GM21723 (cell line): ENCODE results near the gene SF3B3.

ENCODE experiments used
- ATAC-seq: cut with Tn5 transposase; IDR thresholded peaks from one replicate; pipeline ENCODE4 v1.9.1; 2021; ENCODE audit warnings: mild to moderate bottlenecking, moderate library complexity; ENCODE audit not compliant: unreplicated experiment

The SF3B3 gene

GRCh38 chr16:70563636-70564035 lies 40.0 kb downstream of the SF3B3 start:
- ATAC-seq, result no peak

DNA sequence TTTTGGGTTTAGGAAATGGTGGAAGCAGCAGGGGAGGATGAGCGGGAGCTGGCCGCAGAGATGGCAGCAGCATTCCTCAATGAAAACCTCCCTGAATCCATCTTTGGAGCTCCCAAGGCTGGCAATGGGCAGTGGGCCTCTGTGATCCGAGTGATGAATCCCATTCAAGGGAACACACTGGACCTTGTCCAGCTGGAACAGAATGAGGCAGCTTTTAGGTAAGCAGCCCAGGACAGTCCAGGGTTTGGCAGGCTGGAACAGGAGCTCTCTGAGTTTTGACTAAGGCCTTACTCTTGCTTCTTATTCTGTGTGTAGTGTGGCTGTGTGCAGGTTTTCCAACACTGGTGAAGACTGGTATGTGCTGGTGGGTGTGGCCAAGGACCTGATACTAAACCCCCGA lies 41.4 kb downstream of the SF3B3 start:
- ATAC-seq, result no peak

GRCh38 chr16:70568601-70569237 lies 45.1 kb downstream of the SF3B3 start:
- ATAC-seq, result no peak

- no peak for ATAC-seq
Measured at GRCh38 chr16:70569752-70570151, 46.1 kb downstream of the SF3B3 start.

DNA sequence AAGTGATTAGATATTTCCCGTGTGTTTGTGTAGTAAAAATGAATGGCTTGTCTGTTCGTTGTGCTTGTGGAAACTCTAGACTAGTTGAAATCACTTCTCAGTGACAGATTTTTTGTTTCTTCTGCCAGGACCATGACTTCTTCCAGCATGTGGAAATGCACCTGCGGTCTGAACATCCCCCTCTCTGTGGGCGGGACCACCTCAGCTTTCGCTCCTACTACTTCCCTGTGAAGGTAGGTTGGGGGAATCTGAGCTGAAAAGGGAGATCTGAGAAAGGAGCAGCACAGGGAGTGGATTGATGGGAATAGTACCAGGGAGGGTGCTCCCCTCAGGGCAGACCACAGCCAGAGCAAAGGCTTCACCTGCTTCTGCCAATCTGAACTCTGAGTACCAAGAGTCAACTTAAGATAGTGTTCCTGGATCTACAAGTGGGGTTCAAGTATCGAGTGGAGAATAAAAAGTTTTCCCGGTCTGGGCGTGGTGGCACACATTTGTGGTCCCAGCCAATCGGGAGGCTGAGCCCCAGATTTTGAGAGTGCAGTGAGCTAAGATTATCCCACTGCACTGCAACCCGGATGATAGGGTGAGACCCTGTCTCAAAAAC lies 47.5 kb downstream of the SF3B3 start:
- ATAC-seq, result no peak

DNA sequence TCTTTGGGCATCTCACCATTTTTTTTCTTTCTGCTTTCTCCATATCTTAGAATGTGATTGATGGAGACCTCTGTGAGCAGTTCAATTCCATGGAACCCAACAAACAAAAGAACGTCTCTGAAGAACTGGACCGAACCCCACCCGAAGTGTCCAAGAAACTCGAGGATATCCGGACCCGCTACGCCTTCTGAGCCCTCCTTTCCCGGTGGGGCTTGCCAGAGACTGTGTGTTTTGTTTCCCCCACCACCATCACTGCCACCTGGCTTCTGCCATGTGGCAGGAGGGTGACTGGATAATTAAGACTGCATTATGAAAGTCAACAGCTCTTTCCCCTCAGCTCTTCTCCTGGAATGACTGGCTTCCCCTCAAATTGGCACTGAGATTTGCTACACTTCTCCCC lies 48.0 kb downstream of the SF3B3 start:
- ATAC-seq, result no peak

- ATAC-seq, result no peak
Measured at GRCh38 chr16:70572050-70572925, 48.7 kb downstream of the SF3B3 start.

- no peak for ATAC-seq
Measured at GRCh38 chr16:70572926-70573270, 49.3 kb downstream of the SF3B3 start.

DNA sequence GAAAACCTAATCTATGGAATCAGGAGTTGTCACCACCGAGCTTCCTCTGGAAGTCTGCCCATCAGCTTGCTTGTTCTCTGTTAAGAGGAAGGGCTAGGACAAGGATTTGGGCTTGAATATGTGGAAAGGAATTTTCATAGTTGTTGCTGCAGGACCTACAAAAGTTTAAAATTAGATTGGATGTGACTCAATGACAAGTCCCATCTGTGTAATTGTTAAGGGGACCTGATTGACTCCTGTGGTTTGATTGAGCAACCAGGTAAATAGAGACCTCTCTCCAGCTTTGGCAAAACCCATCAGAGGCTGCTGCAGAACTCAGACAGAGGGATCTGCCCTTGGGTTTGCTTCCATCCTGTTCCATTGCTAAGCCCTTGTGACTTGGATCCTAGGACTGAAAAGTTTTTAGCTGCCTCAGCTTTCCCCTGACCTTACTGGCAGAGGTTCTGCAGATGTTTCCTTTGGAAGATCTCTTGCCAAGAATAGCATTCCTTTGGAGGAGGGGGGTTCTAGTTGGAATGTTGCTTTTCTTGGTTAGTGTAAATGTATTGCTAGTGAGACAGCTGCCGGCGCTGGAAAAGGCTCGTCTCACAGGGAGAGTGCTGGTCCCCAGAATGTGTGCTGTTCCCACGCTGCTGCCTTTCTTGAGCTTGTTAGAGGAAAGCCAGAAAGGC lies 50.0 kb downstream of the SF3B3 start:
- no peak for ATAC-seq

DNA sequence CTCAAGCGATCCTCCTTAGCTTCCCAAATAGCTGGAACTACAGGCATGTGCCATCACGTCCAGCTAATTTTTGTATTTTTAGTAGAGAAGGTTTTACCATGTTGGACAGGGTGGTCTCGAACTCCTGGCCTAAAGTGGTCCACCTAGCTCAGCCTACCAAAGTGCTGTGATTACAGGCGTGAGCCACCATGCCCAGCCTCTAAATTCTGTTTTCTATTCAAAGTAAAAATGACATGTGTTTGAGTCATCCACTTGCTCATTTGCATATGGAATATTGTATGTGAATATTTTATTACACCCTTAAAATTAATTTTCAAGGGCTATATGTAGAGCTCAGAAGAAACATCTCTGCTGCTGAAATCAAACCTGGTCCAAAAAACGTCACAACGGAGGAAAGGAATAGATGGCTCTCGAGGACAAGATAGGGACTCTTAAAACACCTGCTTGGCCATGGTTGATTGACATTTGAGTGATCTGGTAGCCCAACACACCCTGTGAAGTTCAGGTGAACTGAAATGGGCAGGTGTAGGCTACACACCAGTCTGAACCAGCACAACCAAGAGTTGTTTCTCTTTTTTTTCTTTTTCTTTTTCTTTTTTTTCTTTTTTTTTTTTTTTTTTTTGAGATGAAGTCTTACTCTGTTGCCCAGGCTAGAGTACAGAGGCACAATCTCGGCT lies 51.1 kb downstream of the SF3B3 start:
- no peak for ATAC-seq

DNA sequence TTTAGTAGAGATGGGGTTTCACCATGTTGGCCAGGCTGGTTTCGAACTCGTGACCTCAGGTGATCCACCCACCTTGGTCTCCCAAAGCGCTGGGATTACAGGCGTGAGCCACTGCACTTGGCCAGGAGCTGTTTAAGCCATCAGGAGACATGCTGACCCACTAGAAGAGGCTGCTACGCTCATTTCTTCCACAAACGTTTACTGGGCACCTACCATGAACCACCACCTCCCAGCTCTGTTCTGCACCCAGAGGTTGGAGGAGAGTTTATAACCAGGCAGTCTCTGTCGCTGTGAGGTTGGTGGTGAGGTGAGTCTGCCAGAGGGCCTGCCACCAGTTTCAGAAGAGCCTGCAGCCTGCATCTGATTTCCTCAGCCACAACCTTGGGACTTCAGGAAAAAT lies 51.8 kb downstream of the SF3B3 start:
- ATAC-seq, result no peak

DNA sequence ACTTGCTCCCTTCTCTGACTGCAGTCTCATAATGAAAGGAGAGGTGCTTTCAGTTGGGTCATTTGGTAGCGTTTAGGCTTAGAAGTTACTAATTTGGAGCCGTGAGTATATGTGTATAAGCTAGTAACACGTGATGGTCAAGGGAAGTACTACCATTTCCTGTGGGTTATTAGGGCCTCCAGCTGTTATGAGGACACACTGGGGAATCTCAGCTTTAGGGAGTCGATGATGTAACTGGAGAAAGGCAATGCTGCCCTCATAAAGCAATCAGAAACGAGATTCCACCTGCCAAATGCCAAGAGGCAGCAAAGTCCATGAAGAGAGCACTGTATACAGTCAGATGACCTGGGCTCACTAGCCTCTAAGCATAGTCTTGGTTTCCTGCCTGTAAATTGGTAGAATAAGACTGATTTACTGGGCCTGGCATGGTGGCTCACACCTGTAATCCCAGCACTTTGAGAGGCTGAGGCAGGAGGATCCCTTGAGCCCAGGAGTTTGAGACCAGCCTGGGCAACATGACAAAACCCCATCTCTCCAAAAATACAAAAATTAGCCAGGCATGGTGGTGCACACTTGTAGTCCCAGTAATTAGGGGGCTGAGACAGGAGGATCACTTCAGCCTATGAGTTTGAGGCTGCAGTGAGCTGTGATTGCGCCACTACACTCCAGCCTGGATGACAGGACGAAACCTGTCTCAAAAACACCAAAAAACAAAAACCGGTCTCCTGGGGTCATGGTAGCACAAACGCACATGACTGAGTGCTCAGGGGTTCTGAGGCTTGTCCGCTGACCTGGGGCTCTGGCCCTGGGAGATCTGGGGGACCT lies 53.0 kb downstream of the SF3B3 start:
- peak; percentile 84 for ATAC-seq

DNA sequence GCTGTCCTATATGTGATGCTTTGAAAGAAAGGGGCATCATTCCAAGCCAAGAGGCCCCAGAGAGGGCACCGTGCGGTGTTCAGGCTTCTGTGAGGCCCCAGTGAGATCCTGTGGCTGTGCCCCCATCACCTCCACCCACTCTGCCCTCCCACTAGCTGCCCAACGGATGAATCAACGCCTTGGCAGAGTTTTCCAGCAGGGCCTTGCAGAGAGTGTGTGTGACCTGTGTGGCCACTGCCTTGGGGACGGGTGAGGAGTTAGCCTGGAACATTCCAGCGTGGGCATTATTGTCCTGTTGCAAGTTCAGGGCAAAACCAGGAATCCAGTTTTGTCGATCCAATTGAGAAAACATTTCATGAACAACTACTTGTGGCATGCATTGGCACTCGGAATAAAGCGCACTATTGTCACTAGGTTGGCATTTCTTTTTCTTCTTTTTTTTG lies 53.7 kb downstream of the SF3B3 start:
- no peak for ATAC-seq

DNA sequence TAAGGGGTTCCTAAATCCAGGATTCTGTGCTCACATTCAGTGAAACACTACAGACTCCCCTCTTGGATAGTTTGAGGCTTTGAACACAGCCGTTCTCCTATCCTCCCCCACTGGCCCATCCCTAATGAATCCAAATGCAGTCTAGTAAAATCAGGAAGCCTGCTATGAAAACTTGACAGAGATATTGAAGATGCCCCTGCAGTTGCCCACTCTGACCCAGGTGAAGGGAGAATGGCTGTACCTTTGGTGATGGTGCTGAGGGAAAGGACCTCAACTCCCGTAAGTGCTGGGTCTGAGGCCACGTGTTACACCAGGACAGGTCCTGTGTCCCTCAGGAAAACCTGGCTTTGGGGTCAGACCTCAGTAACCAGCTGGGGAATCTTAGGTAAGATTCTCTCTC lies 54.4 kb downstream of the SF3B3 start:
- ATAC-seq, result no peak

GRCh38 chr16:70579248-70579647 lies 55.6 kb downstream of the SF3B3 start:
- ATAC-seq, result no peak

DNA sequence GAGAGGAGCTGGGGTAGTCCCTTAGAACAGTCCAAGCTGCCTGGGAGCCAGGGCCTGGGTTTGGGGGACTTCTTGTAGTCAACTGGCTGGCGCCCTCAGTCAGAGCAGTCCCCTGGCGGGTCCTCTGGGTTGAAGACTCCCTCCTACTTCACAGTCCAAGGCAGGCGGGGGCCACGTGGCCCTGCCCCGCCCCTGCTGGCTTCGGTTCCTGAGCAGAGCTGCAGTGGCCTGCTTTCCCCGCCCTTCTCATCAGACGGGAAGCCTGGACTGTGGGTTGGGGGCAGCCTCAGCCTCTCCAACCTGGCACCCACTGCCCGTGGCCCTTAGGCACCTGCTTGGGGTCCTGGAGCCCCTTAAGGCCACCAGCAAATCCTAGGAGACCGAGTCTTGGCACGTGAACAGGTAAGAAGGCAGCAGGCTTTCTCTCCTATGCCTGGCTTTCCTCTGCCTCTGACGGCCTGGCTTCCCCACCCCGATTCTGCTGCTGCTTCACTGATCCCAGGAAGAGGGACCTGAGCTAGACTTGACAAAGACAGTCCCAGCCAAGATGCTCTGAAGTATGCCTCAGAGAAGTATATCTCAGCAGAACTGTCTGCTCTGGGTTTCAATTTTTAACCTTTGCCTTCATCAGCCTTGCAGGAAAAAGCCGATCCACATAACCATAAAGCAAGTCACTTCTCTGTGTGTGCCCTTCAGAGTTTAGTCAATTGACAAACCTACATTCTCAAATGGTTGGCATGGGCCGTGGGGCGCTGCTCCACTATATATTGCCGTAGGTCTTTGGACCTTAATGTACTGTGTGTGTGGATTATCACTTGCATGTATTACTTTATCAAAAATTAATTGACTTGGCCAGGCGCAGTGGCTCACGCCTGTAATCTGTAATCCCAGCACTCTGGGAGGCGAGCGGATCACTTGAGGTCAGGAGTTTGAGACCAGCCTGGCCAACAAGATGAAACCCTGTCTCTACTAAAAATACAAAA lies 56.3 kb downstream of the SF3B3 start:
- no peak for ATAC-seq

- ATAC-seq, result no peak
Measured at GRCh38 chr16:70582280-70582978, 58.8 kb downstream of the SF3B3 start.

- no peak for ATAC-seq
Measured at GRCh38 chr16:70586731-70587130, 63.1 kb downstream of the SF3B3 start.
